ENCODE data around the gene TPRN. TPM values are rescaled to one million over a fixed set of nuclear protein-coding genes. Genes with fewer than 3 reads are reported as not detected.

TPRN gene
- total and polyA plus RNA-seq, 2 donors (not counting 1 experiment from before 2014, with no cell fraction given) = 1.6 to 5.8 TPM

DNA sequence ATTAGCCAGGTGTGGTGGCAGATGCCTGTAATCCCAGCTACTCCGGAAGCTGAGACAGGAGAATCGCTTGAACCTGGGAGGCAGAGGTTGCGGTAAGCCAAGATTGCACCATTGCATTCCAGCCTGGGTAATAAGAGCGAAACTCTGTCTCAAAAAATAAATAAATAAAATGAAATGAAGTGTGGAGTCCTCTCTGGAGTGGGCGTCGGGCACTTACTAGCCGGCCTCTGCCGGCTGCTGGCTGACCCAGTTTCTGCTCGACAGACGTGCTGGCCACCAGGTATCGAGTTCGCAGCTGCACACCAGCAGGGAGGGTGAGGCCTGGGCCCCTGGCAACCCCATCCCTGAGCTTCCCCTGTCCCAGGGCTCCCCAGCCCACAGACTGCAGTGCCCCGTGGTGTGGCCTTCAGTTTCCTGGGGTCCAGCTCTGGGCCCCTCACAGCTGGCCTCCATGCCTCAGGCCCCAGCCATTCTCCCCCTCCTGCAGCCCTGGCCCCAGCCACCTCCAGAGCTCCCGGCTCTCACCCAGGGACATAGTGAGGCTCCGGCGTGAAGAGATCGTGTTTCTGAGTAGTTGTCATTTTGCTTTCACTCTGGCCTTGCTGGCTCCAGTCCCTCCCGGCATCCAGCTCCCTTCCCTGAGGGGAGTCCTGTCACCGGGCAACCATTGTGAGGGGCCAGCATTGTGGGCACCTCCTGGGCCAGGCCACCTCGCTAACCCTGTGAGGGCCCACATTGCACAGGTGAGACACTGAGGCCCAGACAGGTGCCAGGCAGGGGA is 46.8 kb upstream of the TPRN start:
- no peaks in the 10 kb centered on the region for H3K9me3 ChIP-seq (ENCODE audit: control insufficient read depth, insufficient read depth, low read depth, low read length)
- peaks cover 16% of the 10 kb centered on the region for H3K79me2 ChIP-seq (ENCODE audit: control insufficient read depth, insufficient read depth, low read length)
- DNase-seq (ENCODE audit: low read depth in 2 of 2) = no peak
- no peak overlapping the region for H2AFZ ChIP-seq (ENCODE audit: low read length)
- H3K27me3 ChIP-seq (ENCODE audit: control insufficient read depth, insufficient read depth, low read length) = no peaks in the 10 kb centered on the region
- H3K9ac ChIP-seq (ENCODE audit: insufficient read depth, low read length) = no peak overlapping the region
- TF ChIP-seq, protein P1, sequence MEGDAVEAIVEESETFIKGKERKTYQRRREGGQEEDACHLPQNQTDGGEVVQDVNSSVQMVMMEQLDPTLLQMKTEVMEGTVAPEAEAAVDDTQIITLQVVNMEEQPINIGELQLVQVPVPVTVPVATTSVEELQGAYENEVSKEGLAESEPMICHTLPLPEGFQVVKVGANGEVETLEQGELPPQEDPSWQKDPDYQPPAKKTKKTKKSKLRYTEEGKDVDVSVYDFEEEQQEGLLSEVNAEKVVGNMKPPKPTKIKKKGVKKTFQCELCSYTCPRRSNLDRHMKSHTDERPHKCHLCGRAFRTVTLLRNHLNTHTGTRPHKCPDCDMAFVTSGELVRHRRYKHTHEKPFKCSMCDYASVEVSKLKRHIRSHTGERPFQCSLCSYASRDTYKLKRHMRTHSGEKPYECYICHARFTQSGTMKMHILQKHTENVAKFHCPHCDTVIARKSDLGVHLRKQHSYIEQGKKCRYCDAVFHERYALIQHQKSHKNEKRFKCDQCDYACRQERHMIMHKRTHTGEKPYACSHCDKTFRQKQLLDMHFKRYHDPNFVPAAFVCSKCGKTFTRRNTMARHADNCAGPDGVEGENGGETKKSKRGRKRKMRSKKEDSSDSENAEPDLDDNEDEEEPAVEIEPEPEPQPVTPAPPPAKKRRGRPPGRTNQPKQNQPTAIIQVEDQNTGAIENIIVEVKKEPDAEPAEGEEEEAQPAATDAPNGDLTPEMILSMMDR (conservative IDR thresholded peaks at IDR 0.05 in 1 of 2, IDR thresholded peaks at IDR 0.05 in 1 of 2; ENCODE audit: low read depth in 1 of 2, low read length in 2 of 2) = no peak
- TF ChIP-seq EZH2 (IDR thresholded peaks at IDR 0.05; ENCODE audit: low read length, missing control alignments) = no peak
- H3K4me1 ChIP-seq (ENCODE audit: control insufficient read depth, extremely low read depth, insufficient read depth, low read length) = peaks cover 4% of the 10 kb centered on the region
- H4K20me1 ChIP-seq (ENCODE audit: control insufficient read depth, extremely low read depth, insufficient read depth, low read length) = no peaks in the 10 kb centered on the region
- no peak overlapping the region for H3K27ac ChIP-seq (ENCODE audit: insufficient read depth, low read length)
- peaks cover 11% of the 10 kb centered on the region for H3K36me3 ChIP-seq (ENCODE audit: control insufficient read depth, insufficient read depth, low read length)
- no peak overlapping the region for H3K4me2 ChIP-seq (ENCODE audit: extremely low read depth, insufficient read depth, low read length)
- H3K4me3 ChIP-seq (replicated peaks in 1 of 4; ENCODE audit: control extremely low read depth in 1 of 4, insufficient read depth in 1 of 4, low read depth in 3 of 4, low read length in 4 of 4) = no peak overlapping the region

DNA sequence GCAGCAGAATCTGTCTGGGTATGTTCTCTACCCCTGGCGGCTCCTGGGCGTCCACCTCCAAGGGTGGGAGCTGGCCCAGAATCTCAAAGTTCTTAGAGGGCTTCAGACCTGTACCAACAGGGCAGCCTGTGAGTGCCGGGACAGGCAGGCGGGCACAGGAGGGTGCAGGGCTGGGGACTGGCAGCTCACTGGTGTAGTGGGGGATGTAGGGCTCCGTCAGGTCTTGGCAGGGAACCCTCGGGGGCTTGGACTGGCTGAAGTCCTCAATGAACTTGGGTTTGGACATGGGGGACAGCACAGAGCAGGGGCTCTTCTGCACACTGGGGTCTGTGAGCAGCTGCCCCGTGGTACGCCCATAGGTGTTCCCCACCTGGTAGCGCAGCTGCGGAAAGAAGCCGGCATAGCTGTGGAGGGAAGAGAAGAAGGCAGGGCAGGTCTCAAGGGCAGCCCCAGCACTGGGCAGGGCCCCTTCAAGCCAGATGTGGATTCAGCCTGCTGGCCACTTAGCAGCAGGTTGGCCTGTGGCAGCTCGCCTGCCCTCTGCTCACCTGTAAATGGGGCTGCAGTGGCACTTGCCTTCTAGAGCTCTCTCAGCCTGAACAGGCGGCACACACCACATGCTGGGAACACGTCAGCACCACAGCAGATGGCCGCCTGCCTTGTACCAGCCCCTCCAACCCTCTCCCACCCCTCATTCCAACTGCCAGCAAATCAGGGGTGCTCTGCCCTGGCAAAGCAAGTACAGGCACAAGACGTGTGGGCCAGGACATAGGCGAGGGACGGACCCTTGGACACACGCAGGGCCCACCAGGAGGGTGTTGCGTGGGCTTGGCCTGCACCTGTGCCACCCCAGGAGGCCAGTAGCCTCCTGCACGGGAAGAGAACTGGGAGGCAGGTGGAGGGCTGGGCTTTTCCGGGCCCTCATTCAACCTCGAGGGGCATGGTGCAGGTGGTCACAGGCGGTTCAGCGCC is 45.2 kb upstream of the TPRN start:
- Histone ChIP-seq H3K4me1 (ENCODE audit: control insufficient read depth, extremely low read depth, insufficient read depth, low read length) (peaks cover 4% of the 10 kb centered on the region), H4K20me1 (ENCODE audit: control insufficient read depth, extremely low read depth, insufficient read depth, low read length) (no peaks in the 10 kb centered on the region), H3K4me3 (replicated peaks in 1 of 4; ENCODE audit: control extremely low read depth in 1 of 4, insufficient read depth in 1 of 4, low read depth in 3 of 4, low read length in 4 of 4) (no peak overlapping the region), H3K4me2 (ENCODE audit: extremely low read depth, insufficient read depth, low read length) (no peak overlapping the region), H3K79me2 (ENCODE audit: control insufficient read depth, insufficient read depth, low read length) (peaks cover 25% of the 10 kb centered on the region), H3K9me3 (ENCODE audit: control insufficient read depth, insufficient read depth, low read depth, low read length) (no peaks in the 10 kb centered on the region), H3K9ac (ENCODE audit: insufficient read depth, low read length) (no peak overlapping the region), H2AFZ (ENCODE audit: low read length) (no peak overlapping the region), H3K36me3 (ENCODE audit: control insufficient read depth, insufficient read depth, low read length) (peaks cover 18% of the 10 kb centered on the region), H3K27ac (ENCODE audit: insufficient read depth, low read length) (no peak overlapping the region), H3K27me3 (ENCODE audit: control insufficient read depth, insufficient read depth, low read length) (no peaks in the 10 kb centered on the region)
- DNase-seq (ENCODE audit: low read depth in 2 of 2) = no peak
- TF ChIP-seq, protein P1 (conservative IDR thresholded peaks at IDR 0.05 in 1 of 2, IDR thresholded peaks at IDR 0.05 in 1 of 2; ENCODE audit: low read depth in 1 of 2, low read length in 2 of 2) = no peak
- no peak for TF ChIP-seq EZH2 (IDR thresholded peaks at IDR 0.05; ENCODE audit: low read length, missing control alignments)
